Epithelial cell of umbilical artery (primary cell): ENCODE results near the gene GARIN6. TPM values are rescaled to one million over a fixed set of nuclear protein-coding genes. Genes with fewer than 3 reads are reported as not detected.

Experiments used
- total RNA-seq: library from RNA; depleted of rRNA; stranded (reverse); fragments of >200 nt; gene quantifications from 2 replicates; pipeline ENCODE4 v1.2.3, GENCODE V29; 2014

GARIN6 gene
- total RNA-seq = not detected in 2 replicates

GRCh38 chr12:99647453-99647852 lies at the start of gene GARIN6:
GARIN6 (plus strand) TSS chr12:99647753; CDS start chr12:99648175, 422 bp downstream.

